Cardiac fibroblast (primary cell): ENCODE data around the gene SCART1.
A peak's percentile ranks its signal among the peaks of the same experiment; 100 is the strongest.
"Not testable (repeated sequence)": the region's sequence is repeated elsewhere in the genome, so short reads cannot be mapped to it uniquely, and the experiment has no call there.

Experiments
- DNase-seq, 2 donors: peaks; one replicate each; pipeline versions ENCODE4 v3.0.0 to v3.0.0-alpha.2; 2010; ENCODE audit warnings: low read depth in 2 of 2
- H3K4me3 ChIP-seq, 2 donors: replicated peaks in 1 of 2; 1 replicate in 1 of 2; 2 replicates in 1 of 2; pipeline ENCODE4 v1.5.1; 2011; ENCODE audit warnings: low read depth in 2 of 2, low read length in 2 of 2, mild to moderate bottlenecking in 2 of 2, moderate library complexity in 1 of 2
- CTCF ChIP-seq: IDR thresholded peaks from one replicate; pipeline ENCODE4 v1.5.1; 2011; ENCODE audit warnings: low read depth, mild to moderate bottlenecking, low read length, inconsistent platforms

The SCART1 gene

DNA sequence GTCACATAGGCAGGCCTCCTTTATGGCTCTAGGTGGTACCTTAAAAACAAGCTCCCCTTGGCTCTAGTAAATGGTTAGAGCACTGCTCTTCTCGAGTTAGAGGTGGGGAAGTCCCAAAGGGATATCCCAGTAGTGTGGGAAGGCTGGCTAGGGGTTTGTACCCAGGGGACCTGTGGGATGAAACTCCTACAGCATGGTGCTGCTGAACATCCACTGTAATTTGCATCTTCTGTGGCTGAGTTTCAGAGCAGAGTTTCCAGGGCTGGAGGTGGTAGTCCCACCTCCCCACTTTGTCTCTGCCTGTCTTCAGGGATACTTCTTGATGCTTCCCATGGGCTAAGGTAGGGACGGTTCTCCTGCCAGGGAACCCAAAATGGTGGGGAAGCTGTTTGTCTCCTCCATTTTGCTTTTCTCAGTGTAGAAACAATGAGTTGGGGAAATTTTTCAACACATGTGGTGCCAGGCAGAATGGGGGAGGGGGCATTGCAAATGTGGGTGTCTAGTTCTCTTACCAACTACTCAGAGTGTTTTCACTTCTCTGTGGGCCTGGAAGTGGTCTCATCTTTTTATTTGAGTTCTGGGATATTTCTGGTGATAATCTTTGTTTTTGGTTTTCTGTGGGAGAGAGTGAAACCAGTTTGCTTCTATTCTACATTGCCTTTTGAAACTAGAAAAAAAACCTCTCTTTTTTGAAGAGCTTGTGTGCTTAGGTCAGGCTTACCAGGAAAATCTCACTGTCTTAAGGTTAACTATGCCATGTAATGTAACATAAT is 36.3 kb downstream of the SCART1 start:
- no peak for DNase-seq
- no peak overlapping the region for H3K4me3 ChIP-seq
- TF ChIP-seq CTCF, result no peak

GRCh38 chr10:133493562-133493961 is 39.8 kb downstream of the SCART1 start:
- not testable (repeated sequence) for H3K4me3 ChIP-seq, DNase-seq

GRCh38 chr10:133497363-133497762 is 43.6 kb downstream of the SCART1 start:
- peak; percentile 21 to 23 for DNase-seq
- peak; percentile 48 for TF ChIP-seq CTCF
- H3K4me3 ChIP-seq, result not testable (repeated sequence)

- not testable (repeated sequence) for H3K4me3 ChIP-seq, DNase-seq
Measured at GRCh38 chr10:133499176-133499575, 45.4 kb downstream of the SCART1 start.

DNA sequence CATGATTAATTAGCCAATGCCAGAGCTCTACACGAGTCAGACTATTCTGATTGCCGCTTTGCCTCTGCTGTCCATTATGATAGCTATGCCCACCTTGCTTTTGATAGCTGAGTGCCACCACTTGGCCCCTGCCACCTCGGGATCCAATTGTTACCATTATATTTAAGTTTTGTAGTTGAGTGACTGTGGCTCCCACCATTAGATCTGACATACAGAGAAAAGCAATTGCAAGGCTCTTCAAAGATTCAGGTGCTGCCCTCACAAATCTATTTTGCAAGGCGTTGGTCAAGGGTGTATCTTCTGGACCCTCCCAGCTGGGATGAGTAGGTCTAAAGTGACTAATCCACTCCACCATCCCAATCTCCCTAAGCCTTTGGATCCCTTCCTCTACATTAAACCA is 47.2 kb downstream of the SCART1 start:
- DNase-seq, H3K4me3 ChIP-seq: not testable (repeated sequence)

DNA sequence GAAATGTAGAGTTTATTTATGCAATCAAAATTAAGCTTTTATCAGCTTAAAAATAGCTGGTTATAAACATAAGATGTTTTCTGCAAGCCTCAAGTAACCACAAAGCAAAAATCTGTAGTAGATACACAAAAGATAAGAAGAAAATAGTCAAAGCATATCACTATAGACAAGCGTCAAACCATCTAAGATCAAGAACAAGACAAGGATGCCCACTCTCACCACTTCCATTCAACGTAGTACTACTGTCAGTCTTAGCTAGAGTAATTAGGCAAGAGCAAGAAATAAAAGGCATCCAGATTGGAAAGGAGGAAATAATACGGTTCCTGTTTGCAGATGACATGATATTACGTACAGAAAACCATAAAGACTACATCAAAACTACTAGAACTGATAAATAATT is 56.0 kb downstream of the SCART1 start:
- TF ChIP-seq CTCF, result no peak
- no peak overlapping the region for H3K4me3 ChIP-seq
- DNase-seq, result no peak

DNA sequence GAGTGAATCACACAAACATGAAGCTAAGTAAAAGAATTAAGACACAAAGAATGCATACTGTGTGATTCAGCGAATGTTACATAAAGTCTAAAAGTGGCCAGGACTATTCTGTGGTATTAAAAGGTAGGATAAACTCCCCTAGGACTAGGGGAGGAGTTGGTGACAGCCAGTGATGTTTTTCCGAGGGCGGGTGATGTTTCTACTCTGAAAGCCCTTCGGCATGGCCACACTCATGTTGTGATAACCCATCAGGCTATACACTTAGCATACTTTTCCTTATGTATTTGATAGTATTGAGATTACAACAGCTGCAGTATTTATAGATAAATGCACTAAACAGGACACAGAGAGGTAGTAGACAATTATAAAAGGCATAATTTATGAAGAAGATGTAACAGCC is 57.7 kb downstream of the SCART1 start:
- no peak for DNase-seq
- H3K4me3 ChIP-seq, result no peak overlapping the region
- TF ChIP-seq CTCF, result no peak

GRCh38 chr10:133511907-133512528 is 58.3 kb downstream of the SCART1 start:
- no peak for TF ChIP-seq CTCF
- H3K4me3 ChIP-seq, result no peak overlapping the region

More at GRCh38 chr10:133511907-133512528, 58.3 kb downstream of the SCART1 start:
- DNase-seq, result no peak
